Suppressor macrophage treated with lipopolysaccharide for 4 hours (primary cell): ENCODE data around the gene CACNG6.
"Not testable (repeated sequence)": the region's sequence is repeated elsewhere in the genome, so short reads cannot be mapped to it uniquely, and the experiment has no call there.

Experiments
- DNase-seq: peaks from one replicate; pipeline ENCODE4 v3.0.0-alpha.2; 2020

Gene CACNG6

DNA sequence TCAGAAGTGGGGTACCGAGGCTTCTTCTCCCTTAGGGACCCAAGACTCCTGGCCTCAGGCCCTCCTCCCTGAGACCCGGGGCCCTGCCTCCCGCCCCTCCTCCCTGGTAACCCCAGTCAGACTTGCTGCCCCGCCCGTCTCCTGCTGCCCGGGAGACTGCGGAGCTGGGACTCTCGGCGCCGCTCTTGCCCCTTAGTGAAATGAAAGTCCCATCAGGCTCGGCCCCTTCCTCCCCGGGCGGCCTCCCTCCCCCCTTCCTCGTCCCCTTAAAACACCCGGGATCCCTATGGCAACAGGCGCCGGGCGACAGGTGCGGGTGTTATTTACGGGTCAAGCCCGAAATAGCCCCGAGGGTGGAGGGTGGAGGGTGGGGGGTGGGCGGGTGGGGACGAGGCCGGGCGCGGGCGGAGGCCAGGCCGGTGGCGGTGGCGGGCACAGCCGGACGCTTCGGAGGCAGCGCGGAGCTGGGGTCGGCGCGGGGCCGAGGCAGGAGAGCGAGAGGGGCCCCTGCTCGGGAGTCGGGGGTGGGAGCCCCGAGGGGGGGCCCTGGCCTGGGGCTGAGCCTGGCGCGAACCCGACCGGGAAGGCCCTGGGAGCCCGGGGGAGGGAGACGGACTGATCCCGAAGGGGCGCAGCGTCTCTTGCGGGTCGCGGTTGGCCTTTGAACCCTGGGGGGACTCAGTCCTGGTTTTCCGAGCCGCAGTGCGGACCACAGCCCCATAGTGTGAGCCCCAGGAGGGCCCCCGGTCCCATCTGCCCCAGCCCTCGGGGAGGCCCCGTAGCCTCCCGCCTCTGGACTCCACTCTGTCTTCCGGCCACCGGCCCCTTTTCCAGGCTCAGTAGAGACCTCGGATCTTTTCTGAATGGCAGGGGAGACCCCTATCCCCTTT lies at the start of gene CACNG6:
Gene CACNG6, plus strand, starts transcription at position 414 of the 890 bp plus-strand sequence. CDS start 1,241 bp downstream, outside the sequence.
- no peak for DNase-seq

DNA sequence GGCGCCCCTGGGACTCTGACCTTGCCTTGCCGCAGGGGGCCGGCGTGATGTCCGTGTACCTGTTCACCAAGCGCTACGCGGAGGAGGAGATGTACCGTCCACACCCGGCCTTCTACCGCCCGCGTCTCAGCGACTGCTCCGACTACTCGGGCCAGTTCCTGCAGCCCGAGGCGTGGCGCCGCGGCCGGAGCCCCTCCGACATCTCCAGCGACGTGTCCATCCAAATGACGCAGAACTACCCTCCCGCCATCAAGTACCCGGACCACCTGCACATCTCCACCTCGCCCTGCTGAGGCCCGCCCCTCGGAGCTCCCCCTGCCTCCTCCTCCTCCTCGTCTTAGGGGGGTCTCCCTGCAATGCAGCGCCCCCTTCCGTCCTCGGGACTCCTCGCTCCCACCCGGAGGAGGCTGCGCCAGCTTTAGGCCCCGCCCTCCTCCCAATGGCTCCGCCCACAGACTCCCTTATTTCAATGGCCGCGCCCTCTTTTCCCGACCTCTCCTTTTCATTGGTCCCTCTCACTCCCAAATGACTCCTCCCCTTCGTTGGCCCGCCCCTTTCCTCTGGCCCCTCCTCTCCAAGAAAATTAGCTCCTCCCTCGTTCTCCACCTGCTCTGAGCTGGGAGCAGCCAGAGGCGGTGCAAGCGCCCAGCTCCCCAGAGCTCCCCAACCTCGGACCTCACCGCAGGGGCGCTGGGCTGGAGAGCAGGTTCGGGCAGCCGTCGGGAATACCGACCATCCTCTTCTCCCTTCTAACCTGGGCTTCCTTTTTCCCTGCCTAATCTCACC lies 49.2 kb upstream of the CACNG6 start:
- no peak for DNase-seq

- DNase-seq: no peak
Observed at GRCh38 chr19:53944416-53944815, 47.0 kb upstream of the CACNG6 start.

DNA sequence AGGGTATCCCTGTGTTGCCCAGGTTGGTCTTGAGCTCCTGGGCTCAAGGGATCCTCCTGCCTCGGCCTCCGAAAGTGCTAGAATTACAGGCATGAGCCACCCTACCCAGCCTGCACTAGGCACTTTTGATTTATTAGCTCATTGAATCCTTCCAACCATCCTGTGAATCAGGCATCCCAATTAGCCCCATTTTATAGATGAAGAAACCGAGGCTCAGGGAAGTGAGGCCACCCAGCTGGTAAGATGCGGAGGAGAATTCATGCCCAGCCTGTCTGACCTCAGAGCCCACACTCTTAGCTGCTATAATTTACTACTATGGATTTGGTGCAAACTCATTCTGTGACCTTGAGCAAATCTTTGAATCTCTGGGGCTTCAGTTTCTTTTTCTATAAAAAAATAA lies 46.5 kb upstream of the CACNG6 start:
- DNase-seq: no peak

DNA sequence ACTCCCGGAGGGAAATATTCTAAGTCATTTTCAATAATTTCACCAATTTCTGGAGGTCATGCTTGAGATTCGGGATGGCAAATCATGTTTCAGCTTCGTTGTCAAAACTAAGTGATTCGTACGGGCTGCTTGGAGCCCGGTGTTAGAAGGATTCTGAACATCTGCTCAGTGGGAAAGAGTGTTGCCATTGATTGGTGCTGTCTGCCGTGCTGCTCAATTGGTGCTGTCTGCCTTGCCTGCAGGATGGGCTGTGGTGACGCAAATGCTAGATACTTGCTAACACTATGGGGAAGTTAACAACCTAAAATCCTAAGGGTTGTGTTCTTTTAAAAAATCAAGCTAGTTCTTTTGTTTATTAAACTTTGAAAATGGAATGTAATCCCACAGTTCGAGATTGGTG lies 46.0 kb upstream of the CACNG6 start:
- DNase-seq: peak; percentile 13

DNA sequence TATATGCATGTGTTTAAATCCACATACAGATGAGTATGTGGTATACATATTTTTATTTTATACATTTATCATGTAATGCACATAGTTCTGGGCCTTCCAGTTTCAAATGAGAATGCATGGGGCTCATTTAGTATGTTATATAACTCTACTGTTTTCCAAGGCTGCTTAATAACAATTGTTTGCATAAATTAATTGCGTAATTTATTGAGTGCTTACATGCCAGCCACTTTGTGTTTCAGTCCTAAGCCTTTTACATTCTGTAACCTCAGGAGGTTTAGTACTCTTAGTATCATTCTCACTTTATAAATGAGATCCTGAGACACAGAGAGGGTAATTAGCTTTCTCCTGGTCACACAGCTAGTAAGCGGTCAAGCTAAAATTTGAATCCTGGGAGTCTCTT lies 45.4 kb upstream of the CACNG6 start:
- DNase-seq: no peak

DNA sequence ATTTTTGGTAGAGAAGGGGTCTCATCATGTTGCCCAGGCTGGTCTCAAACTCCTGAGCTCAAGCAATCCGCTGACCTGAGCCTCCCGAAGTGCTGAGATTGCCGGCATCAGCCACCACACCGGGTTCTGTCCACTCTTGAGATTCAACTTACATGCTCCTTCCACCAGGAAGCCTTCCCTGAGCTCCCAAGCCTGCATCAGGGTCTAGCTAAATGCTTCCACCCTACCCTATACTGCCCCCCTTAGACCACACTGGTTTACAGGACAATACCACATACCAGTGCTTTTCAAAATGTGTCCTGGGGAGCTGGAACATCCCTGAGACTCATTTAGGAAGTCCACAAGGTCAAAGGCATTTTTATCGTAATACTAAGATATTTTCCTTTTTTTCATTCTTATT lies 43.8 kb upstream of the CACNG6 start:
- DNase-seq: peak; percentile 23

GRCh38 chr19:53948611-53949010 lies 42.8 kb upstream of the CACNG6 start:
- DNase-seq: not testable (repeated sequence)

- DNase-seq: no peak
Observed at GRCh38 chr19:53951436-53951835, 40.0 kb upstream of the CACNG6 start.

GRCh38 chr19:53951947-53952346 lies 39.5 kb upstream of the CACNG6 start:
- DNase-seq: no peak

DNA sequence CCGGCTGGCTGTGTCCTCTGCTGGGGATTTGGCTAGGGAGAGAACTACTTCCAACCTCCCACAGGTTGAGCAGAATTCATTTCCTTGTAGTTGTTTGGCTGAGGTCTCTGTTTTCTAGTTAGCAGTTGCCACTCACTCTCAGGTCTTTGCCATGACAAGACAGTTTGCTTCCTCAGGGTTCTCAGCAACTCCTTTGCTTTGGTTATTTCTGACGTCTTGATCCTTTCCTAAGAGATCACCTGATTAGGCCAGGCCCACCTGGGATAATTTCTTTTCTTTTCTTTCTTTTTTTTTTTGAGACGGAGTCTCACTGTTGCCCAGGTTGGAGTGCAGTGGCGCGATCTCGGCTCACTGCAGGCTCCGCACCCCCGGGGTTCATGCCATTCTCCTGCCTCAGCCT lies 38.1 kb upstream of the CACNG6 start:
- DNase-seq: no peak

DNA sequence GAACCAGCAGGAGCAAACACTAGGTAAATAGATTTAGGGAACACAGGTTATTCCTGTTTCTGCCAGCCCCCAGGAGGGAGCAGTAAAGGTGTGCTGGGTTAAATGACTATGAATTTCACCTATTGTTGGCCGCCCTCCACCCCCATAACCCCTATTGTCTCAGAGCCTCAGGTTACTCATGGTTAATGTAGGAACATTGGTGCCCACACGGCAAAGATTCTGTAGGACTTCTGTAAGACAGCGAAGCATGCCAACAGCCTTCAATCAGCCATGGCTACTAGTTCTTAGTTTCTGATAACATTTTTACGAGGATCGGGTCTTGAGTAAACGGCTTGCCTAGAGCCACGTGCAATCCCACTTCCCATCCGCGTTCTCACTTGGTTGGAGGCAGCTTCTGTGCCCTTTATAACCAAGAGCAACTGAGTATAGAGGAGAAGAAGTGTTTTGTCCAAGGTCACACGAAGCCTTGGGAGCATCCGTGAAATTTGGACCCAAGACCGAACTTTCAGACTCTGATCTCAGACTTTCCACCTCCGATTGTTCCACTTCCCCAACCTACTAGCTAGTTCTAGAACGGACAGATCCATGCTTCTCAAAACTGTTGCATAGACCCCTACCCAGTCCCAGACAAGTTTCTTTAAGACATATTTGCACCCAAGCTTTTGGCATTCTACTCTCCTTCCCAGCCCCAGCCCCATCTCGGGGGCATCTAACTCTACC lies 33.8 kb upstream of the CACNG6 start:
- no peak for DNase-seq

GRCh38 chr19:53958168-53958571 lies 33.3 kb upstream of the CACNG6 start:
- no peak for DNase-seq

DNA sequence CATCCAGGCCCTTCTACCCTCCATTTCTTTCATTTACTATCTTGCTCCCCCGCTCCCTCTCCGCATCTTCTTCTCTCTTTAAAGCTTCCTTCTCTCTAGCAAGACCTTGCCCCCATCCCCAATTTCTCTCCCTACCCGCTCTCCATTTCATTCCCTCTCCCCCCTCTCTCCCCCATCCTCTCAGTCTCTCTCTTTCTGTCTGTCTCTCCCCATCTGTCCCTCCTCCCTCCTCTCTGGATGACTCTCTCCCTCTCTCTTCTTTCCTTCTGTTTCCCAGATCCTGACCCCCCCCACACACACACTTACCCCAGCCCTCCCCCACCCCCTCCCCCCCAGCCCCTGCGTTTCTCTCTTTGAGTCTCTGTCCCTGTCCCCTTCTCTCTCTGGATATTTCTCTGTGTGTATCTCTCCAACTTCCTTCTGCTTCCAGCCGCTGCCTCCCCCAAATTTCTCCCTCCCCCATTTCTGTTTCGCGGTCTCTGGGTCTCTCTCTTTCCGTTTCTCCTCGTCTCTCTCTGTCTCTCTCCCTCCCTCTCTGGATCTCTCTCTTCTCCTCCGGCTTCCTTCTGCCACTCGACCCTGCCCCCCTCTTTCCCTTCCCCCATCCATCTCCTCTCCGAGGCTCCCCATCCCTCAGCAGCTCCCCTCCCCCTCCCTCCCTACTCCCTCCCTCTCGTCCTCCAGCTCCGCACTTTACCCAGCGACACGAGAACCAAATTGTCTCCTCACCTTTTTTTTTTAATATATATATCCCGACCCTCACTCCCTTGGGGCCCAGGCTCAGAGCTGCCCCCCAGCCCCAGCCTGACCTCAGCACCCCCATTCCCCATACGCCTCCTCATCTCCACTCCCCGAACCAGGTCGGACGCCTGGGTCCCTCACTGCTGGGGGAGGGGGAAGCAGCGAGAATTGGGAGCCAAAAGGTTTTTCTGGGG lies 32.3 kb upstream of the CACNG6 start:
- no peak for DNase-seq

DNA sequence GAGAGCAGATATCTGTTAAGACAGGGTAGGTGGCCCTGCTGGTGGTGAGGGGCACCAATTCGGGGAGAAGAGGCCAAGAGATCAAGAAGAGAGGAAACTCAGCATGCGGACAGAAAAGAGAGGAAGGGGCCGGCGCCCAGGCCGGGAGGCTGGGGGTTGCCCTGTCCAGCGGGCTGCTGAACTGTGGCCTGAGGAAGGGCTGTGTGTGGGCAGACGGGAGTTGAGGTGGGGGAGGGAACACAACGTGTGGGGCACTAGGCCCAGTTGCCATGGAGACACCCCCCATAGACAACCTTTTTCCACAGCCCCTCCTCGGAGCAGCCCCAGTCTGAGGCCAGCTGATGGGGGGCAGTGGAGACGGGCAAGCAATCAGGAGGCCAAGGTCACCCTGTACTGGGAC lies 31.2 kb upstream of the CACNG6 start:
- DNase-seq: no peak

DNA sequence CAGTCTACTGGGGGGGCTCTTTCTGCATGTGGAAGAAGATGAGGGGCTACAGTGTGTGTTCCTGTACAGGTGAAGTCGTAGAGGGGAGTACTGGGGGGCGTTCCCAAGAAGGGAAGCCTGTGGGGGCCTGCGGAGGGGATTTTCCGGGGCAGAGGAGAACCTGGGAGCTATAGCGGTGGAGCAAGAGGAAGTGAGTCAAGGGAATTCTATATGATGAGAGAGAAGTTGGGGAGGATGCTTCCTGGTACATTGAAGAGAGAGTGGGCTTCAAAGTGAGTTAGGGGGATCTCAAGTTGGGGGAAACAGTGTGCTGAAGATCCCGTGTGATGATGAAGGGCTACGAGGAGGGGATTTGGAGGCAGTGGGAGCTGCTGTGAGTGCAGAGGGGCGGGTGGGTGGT lies 30.6 kb upstream of the CACNG6 start:
- no peak for DNase-seq

GRCh38 chr19:53961523-53962356 lies 29.7 kb upstream of the CACNG6 start:
- no peak for DNase-seq

- DNase-seq: no peak
Observed at GRCh38 chr19:53962887-53963431, 28.5 kb upstream of the CACNG6 start, which contains the start of gene CACNG8. Gene CACNG8, plus strand, starts transcription at chr19:53962937.

- no peak for DNase-seq
Observed at GRCh38 chr19:53965091-53965490, 26.3 kb upstream of the CACNG6 start.

- no peak for DNase-seq
Observed at GRCh38 chr19:53966931-53967330, 24.5 kb upstream of the CACNG6 start.

- no peak for DNase-seq
Observed at GRCh38 chr19:53969366-53969765, 22.1 kb upstream of the CACNG6 start.
